HG02885 (cell line): ENCODE measurements around the gene OAF.
"Not testable (repeated sequence)": the region's sequence is repeated elsewhere in the genome, so short reads cannot be mapped to it uniquely, and the experiment has no call there.

ENCODE experiments used
- ATAC-seq: cut with Tn5 transposase; IDR thresholded peaks from one replicate; pipeline ENCODE4 v1.9.1; 2021; ENCODE audit warnings: mild to moderate bottlenecking; ENCODE audit not compliant: unreplicated experiment, poor library complexity

Gene OAF

DNA sequence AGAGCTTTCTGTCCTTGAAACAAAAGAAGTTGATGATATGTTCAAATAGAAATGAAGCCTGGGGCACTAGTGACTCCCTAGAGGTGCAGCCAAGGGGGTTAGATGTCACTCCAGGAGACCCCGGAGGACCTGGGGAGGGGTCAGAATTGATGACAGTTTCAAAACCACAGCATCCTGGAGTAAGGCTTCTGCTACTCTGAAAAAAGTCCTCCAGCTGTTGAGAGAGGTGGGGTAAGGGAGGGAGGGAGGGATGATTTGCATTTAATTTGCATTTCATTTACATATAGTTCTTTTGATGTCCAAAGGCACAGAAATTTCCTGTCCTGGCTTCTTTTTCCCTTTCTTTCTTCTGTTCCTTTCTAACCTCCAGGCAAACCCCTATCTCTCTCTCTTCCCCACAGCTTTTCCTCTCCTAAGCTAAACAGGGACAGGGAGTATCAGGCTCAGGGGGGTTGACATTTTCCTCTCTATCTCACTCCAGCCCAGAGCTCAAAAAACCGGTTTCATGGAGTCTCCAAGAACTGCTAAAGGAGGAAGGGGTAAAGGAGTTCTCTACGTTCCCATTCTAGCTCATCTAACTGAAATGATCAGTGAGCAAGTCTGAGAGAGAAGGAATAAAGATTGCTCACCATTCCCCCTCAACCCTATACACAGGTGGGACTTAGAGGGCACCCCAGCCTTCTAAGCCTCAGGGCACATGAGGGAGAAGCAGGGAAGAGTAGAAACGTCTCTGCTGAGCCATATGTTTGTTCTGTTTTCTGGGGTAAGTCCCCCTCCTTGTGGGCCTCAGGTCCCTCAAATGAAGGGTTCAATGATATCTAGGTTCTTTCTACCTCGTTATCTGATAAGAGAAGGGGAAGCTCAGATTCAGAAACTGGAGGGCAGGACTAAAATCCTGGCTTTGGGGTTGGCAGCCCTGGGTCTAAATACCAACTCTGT is 25.6 kb downstream of the OAF start:
- no peak for ATAC-seq

DNA sequence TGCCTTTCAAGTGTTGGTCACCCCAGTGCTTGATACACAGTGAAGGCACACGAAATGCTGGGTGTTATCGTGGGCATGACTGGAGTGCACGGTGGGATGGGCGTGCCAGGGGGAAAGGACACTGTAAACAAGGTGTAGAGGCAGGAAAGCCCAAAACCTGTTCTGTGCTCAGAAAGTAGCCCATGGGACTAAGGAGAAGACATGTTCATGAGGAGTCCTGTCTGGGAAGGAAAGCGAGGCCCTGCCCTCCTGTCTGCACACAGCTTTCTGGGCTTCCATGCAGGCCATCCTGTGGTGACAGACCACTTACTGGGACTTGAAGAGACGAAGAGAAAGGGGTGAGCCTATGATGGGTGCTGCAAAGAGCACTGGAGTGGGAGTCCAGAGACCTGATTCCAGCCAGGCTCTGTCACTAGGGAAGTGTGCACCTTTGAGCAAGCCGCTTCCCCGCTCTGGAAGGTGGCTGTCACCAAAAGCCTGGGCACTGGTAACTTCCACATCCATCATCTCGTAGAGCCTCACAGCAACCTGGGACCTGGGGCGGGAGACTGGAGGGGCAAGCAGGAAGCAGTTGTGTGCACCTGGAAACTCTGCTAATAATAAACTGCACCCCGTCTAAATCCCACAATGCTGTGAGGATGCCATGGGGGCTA is 28.3 kb downstream of the OAF start:
- ATAC-seq, result no peak

DNA sequence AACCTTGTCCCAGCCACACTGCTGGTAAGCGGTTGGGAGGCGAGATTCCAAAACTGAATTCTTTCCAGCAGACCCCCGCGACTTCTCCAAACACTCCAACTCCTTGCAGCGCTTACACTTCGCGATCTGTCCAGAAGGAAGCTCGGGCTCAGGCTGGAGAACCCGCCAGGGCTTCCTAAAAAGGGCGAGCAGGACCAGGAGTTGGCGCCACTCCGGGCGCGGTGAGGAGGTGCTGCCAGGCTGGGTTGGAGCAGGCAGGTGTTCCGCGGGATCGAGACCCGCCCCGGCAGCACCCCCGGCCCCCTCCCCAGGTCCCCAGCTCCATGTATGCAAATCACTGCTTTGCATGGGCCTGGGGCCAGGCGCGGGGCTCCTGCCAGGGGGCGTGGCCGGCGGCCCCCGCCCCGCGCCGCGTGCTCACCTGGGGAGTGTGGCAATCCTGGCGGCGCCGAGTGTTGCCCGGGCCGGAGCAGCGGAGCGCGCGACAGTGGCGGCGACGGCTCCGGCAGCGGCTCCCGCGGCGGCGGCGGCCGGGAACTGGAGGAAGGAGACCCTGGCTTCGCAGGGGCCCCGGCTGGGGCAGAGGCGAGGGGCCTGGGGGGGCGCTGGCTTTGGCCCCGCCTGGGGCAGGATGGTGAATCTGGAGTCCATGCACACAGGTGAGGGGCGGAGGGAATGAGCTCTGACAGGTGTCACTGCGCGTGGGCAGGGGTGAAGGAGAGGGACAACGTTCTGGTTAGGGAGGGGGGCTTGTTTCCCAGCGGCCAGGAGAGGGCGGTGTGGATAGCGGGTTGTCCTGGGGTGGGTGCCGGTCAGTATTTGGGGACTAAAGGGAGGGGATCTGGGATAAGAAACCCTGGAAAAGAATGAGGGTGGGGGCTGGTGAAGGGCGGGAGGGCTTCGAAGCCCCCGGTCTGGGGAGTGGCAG is 29.1 kb downstream of the OAF start, which contains the start of gene POU2F3:
Gene POU2F3, plus strand, starts transcription at position 428 of the 928 bp plus-strand sequence. Its CDS starts 204 bp downstream, at position 632.
- ATAC-seq, result no peak

DNA sequence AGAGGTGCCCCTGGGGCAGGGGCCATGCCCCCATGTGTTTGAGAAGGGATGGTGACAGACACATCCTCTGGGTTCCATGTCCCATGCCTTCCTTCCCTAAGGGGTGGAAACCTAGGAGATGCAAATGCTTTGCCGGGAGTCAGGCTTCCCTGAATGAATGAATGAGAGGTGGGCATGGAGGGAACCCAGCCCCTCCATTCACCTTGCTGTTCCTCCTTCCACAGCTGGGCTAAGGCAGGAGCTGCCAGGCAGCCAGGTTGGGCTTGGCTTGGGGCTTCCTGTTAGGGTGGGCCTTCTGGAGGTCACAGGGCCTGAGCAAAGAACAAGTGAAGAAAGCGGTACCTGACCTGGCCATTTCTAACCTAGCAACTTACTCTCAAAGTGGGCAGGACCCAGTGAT is 30.0 kb downstream of the OAF start:
- ATAC-seq, result no peak

DNA sequence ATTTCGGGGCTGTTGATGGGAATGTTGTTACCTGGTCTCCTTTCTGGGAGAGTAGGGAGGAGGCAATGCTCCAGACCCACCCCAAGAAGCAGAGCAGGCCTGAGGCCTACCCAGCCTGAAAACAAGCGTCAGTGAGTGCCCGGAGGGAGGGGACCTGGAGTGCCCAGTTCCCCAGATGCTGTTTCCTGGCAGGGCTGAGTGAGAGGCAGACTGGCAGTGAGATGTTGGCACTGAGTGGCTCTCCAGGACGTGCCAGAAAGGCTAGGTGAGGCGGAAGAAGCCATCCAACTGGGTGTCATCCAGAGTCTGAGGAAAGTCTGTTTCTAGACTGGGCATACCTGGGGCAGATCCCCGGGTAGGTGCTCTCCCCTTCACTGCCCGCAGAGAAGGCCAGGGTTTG is 30.4 kb downstream of the OAF start:
- ATAC-seq, result no peak

DNA sequence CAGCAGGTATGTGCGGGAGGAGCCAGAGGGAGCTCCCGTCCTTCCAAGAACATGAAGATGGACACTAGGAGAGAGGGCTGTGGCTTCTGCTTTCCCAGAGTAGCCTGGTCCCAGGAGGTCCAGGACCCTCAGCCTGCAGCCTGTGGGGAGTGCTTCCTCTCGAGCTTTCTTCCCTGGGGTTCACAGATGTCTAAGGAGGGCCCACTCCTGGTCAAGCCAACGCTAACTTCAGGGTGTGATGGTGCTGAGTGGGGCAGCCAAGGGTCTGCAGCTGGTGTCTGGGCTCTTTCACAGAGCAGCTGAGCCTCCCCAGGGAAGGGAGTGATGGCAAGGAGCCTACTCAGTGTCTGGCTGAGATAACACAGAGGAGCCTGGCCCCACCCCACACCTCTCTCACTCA is 32.4 kb downstream of the OAF start:
- no peak for ATAC-seq

DNA sequence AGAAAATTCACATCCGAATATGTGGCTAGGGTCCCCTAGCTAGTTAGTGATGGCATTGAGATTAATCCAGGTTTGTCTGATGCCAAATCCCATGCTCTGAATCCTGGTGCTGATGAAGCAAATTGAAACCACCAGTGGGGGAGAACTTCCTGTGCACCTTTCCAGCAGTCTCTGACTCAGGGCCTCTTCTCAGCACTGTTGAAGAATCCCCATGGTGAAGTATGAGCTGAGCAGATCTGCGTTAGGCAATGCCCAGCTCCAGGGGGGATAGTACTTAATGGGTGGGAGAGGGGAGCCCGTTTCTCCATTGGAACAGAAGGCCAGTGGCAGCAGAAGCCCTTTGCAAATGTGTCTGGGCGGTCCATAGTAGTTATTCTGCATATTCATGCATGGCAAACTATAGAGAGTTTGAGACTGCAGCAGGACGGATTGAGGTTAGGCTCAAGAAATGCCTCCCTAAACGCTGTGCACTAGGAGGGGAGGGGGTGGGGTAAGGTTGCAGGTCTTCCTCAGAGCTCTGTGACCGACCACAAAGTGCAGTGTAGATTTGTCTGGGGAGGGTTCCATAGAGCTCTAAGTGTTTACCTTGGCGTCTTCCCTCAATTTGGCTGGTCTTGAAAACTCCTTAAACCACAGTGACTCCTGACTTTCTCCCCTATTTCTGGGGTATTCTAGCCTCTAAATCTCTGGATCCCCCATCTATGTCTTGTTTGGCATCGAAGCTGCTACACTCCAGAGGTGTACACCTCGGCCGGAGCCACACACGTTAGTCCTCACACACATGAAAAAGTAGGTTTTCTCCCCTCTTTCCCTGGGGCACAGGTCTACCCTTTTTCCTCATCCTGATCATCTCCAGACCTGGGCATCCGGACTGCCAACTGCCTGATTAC is 33.9 kb downstream of the OAF start:
- ATAC-seq, result no peak

DNA sequence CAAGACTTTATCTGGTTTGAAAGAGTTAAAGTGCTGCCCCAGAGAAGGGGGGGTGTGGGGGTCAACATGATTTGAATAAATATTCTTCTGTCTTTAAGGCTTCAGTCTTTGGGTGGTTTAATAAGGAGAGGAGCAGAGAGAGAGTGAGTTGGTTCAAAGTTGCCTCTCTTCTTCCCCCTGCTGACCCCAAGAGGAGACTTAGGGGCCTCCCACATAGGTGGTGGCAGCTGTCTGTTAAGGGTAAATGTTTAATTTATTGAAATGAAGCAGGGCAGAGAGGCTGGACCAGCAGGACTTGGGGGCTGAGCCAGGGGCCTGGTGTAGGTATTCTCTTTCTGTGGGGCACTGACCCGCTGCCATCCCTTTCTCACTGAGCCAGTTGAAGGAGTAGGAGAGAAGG is 34.6 kb downstream of the OAF start:
- no peak for ATAC-seq

DNA sequence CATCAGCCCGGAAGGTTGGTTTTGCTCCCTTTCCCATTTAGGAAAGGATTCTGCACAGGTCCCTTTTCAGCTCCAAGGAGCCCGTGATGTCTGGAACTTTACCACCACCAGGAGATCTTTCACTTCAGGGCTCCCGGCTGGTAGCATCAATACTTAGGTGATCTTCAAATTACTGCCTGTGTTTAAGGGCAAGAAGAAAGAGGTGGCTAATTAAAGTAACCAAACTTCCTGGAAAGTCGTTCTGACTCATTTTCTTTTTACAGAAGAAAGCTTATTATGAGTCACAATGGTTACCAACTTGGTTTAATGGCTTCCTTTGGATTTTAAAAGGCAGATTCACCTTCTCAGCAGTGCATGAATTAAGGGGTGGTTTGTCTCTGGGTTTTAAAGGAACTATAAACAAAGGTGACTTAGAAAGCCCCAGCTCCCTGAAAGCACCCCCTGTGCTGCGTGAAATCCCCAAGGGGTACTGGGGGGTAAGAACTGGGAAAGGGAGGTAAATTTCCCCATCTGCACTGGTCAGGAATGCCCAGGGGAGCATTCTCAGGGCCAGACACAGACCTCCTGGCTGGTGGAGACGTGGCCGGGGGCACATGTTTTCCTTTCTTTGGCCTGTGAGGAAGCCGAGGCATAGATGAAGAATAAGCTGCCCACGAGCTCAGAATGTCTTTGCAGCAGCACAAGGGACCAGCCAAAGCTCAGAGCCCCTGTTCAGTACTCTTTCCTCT is 37.9 kb downstream of the OAF start:
- peak; percentile 68 for ATAC-seq

DNA sequence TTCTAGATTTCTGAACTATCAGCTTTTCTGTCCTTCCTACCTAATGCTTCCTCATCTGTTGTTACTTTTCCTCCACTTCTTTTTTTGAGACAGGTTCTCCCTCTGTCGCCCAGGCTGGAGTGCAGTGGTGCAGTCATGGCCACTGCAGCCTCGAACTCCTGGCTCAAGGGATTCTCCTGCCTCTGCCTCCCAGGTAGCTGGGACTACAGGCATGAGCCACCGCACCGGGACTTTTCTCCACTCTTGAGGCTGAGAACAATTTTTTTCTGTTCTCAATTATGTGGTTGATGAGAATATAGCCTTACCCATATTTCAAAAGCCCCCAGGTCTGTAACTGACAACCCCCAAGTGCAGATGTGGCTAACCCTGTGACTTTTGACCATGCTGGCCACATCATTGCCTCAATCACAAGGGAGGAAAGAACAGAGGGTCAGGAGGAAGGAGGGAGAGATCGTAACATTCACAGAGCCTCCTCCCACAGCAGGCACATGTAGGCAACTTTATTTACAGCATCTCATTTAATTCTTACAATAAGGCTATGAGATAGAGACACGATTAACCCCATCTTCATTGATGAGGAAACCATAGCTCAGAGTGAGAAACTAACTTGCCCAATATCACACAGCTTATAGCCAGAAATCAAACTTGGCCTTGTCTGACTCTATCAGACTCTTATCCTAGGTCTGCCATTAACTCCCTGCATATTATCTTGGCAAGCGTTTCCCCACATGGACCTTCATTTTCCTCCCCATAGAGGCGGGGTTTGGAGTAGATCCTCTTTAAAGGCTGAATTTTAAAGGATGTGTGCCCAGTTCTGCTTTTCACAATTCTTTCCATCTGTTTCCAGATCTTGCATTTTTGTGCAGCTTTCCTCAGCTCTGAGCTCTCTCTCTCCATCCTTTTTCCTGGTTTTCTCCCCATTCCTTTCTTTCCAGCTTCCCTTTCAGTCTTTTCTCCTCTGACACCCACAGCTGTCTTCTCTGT is 38.7 kb downstream of the OAF start:
- no peak for ATAC-seq

DNA sequence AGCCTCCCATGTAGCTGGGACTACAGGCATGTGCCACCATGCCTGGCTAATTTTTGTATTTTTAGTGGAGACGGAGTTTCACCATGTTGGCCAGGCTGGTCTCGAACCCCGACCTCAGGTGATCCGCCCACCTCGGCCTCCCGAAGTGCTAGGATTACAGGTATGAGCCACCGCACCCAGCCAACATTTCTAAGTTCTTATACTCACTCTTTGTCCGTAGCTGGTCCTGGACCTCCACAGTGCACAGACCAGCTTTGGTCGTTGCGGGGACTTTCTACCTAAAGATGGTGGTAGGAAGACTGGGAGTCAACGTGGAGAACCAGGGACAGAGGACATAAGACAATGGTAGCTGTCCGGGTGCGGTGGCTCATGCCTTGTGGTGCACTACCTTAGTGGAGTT is 42.5 kb downstream of the OAF start:
- not testable (repeated sequence) for ATAC-seq

DNA sequence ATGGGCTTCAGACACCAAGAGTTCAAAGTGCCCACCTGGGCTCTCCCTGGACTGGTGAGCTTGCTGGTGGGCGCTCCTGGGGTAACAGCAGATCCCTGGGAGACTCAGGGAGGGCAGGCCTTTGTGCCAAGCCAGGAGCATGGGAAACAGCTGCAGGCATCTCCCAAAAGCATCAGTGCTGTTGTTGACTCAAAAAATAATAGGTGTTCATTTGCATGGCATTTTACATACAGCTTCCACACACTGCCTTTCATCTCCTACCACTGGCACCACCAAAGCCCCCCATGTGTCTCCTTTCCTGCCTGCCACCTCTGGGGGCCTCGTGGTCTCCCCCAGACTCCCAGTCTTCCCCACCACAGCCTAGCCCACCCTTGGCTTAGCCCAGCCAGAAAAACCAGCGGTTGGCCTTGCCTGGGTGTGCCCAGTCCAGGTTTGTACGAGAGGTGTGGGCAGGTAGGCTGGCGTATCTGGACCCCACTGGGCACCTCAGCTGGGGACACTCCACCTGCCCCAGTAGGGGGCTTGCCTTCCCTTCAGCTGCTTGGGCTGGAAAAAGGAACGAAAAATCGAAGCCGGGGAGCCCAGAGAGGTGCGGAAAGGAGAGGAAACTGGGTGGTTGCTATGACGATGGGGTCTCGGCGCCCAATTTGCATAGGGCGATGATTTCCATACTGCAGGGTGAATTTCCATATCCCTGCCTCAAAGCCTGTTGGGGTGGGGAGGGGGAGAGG is 44.1 kb downstream of the OAF start:
- no peak for ATAC-seq

DNA sequence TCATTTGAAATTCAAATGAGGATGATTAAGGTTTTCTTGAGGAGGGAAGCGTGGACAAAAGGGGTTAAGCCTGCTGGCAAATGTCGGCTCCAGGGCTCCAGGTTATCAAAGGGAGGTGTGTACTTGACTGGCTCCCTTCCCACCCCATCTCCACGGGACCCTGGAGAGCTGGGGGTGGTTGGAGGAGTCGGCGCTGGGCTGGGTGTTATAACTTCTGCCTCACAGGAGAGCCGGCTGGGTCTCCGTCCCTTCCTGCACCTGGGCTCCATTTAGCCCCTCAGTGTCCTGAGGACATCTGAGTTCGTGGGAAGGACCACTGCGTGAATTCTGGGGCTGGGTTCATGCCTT is 44.7 kb downstream of the OAF start:
- ATAC-seq, result no peak

DNA sequence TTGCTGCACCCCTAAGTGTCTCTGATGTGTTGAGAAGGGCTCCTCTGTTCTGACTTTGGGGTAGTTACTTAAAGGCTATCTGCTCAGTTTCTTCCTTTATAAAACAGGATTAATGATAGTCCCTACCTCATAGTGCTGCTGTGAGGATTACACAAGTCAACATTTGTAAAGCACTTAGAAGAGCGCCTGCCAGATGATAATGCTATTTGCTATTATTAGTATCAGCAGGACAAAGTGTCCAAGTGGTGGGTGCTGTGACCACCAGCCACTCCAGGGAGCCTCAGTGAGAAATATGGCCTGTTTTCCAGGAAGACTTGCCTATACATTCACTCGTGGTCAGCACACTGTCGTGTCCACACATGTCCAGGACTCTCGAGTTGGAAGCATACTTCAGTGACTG is 45.3 kb downstream of the OAF start:
- no peak for ATAC-seq

DNA sequence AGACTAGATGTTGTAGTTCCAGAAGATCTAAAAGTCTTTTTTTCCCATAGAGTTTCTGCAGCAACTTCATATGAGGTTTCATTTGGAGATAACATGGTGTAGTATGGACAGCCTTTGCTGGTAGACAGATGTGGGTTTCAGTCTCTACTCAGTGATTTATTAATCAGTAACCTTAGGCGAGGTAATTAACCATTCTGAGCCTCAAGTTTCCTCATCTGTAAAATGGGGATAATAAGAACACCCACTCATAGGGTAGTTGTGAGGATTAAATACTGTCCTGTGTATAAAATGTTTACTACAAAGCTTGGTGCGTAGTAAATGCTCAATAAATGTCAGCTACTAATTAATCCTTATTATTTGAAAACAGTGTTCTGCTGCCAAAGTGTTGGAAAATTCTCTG is 45.9 kb downstream of the OAF start:
- ATAC-seq, result no peak

DNA sequence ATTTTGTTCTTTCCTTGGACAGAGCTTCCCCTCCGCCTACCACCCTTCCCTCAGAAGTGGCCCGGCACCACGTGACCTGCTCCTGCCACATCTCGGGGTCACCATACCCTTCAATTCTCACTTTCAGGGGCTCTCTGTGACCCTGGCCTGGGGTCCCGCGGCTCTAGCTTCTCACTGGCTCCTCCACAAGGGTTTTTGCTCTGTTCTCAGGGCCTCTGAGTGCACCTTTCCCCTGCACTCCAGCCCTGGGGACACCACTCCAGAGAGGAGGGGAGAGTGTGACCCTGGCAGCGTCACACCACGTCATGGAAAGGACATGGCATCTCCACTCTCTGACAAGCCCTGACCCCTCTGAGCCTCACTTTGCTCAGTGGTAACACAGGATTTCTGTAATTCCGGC is 46.5 kb downstream of the OAF start:
- no peak for ATAC-seq

DNA sequence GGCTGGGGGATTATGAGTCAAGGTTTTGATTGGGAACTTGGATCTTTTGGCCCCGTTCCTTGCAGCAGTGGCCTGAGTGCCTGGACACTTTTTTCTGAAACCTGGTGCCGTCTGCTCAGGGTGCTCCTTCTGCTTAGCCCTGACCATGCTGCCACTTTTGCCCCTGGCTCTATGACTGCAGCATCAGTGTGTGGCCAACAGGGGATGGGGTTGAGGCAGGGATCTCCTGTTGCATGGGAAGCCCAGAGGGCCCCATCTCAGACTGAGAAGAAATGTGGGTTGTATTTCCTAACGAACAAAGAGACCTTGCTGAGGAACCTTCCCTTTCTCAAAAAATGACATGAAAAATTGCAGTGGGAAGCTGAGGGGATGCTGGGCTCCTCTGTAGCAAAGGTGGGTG is 47.8 kb downstream of the OAF start:
- no peak for ATAC-seq
